GM19043 (cell line): ENCODE measurements around the gene TRAPPC1.

Experiments used
- ATAC-seq: cut with Tn5 transposase; IDR thresholded peaks from one replicate; pipeline ENCODE4 v1.9.1; 2021; ENCODE audit warnings: low read depth; ENCODE audit not compliant: unreplicated experiment

Gene TRAPPC1

GRCh38 chr17:7943291-7943690, 11.5 kb upstream of the TRAPPC1 start:
- ATAC-seq: no peak

DNA sequence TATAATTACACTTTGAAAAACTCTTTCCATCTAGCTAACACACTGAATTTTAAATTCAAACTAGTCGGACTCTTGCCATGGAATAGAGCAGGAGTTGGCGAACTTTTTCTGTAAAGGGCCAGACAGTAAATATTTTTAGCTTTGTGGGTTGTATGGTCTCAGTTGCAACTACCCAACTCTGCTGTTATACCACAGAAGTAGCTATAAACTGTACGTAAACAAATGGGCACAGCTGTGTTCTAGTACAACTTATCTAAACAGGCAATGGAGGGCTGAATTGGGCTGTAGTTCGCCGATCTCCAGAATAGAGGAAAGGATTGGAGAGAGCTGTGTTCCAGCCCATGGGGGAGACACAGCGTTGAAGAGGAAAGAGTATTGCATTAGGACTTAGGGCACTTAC, 9.0 kb upstream of the TRAPPC1 start:
- ATAC-seq: no peak

DNA sequence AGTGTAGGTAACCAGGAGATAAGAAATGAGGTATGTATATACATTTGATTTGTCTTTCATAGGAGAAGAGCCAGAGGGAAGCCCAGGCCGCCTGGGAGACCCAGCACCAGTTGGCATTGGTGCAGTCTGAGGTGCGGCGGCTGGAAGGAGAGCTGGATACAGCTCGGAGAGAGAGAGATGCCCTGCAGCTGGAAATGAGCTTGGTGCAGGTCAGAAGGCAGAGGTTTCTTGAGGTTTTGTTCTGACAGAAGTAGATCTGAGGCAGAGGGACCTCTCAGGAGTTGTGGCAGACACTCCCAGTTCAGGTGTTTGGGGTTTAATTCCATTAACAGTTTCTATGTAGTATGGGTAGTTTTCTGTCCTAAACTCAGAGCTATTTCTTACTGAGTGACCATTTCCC, 8.3 kb upstream of the TRAPPC1 start:
- no peak for ATAC-seq

GRCh38 chr17:7935859-7936258, 4.1 kb upstream of the TRAPPC1 start:
- no peak for ATAC-seq

DNA sequence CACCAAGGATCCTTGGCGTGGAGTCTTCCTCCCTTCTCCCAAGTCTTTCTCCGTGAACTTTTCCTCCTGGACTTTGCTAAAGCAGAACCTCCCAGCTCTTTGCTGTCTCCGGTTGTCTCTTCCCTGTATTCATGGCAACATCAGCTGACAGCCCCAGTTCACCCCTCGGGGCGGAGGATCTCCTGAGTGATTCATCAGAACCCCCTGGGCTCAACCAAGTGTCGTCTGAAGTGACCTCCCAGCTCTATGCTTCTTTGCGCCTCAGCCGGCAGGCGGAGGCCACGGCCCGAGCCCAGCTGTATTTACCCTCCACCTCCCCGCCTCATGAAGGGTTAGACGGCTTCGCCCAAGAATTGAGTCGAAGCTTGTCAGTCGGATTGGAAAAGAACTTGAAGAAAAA, 1.2 kb upstream of the TRAPPC1 start:
- no peak for ATAC-seq

- no peak for ATAC-seq
Measured at GRCh38 chr17:7932483-7932891, 741 bp upstream of the TRAPPC1 start.

DNA sequence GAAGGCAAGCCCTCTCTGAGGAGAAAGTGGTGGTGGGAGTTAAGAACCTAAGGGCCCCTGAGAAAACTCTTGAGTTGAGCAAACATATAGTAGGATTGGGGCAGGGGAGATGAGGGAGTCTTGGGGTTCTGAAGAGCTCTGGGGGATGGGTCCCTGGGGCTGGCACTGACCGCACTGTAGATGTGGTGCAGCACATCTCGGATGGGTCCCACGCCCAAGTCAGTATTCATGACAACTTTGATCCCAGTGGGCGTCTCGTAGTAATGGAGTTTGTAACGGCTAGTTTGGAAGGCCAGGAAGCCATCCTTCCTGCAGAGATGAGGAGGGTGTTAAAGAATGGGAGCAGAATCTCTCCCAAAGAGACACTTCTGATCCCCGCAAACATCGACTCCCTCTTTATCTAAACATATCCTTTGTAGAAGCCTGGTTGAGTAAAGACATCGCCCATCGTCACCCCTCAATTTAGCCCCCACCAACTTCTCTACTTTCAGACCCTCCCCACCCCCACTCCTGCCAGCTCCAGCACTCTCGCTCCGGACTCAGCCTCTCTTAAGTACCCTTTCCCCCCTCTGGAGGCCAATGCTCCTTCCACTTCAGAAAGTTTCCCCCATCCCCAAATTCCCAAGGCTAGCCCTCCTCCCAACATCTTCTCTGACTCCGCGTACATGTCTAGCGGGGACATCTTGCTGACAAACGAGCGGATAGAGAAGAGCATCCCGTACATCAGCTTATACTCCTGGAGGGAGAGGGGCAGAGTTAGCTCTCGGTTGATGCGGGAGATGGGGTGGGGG, 710 bp downstream of the TRAPPC1 start:
- ATAC-seq: no peak

DNA sequence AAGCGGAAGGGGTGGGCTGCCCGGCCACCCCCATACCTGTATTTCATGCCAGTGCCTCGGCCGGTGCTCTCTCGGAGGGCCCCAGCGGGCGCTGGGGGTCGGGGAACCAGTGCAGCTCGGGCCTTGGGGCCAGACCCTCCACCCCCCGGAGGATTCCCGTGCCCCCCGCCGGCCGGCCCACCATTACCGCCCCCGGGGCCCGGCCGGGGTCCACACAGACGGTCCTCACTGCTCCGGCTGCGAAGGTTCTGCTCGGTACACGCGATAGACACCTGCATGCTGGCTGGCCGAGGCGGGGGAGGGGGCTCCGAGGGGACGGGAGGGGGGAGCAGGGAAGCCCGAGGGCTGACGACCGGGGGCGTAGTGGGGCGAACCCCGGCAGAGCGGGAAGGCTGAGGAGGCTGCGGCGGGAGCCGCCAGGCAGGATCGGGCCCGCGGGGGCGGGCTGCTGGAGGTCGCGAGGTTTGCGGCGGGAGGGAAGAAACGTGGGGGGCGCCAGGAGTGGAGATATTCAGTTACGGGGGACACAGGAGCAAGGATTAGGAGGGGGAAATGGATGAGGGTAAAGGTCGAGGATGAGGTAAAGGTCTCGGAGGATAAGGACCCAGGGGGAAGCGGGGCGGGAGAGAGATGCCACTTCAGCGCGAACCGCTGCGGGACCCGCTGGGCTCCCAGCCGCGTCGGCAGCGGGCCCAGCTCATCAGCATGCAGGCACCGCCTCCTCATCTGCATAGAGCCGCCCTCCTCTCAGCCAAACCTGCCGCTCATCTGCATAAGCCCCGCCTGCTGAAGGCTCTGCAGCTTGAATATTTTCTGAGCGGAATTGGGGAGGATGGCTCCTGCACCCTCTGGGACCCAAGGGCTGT, 2.4 kb downstream of the TRAPPC1 start, which contains the start of gene KCNAB3:
Gene KCNAB3 (minus strand): TSS at position 699 of the 866 bp plus-strand sequence. CDS start 421 bp downstream, at position 278.
- ATAC-seq: no peak

- ATAC-seq: no peak
Measured at GRCh38 chr17:7927596-7927995, 4.2 kb downstream of the TRAPPC1 start.

DNA sequence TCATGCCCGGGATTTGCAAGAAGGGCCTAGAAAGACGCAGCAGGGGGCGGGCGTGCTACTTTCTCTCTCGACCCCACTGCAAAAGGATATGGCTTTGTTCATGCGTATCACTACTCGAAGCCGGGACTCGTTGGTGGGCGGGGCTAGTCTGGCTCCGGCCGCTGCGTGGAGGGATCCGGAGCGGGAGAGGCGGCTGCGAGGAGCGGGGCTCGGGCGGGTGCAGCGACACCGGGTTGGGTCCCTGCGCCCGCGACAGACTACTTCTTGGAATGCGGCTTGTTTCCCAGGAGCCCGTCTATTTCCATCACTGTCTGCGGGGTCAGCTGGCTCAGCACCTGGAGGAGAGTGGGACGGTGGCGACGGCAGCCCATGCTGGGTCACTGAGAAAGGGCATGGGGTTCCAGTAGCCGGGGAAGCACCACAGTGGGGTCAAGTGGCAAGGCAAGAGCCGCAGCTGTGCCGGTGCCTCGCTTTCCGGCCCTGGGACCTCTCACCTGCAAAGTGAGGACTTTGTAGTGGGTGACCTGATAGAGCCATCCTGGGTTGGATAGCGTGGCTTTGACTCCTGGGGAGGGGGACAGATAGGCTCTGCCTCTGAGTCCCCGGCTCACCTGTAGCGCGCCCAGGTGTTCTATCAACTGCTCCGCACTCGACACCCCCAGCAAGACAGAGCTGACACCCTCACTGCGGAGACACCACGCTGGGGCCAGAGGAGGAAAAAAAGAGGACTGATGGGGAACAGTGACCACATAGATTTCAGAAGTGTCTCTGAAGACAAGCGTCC, 8.7 kb downstream of the TRAPPC1 start:
- no peak for ATAC-seq

- ATAC-seq: no peak
Measured at GRCh38 chr17:7922269-7922844, 9.4 kb downstream of the TRAPPC1 start.

DNA sequence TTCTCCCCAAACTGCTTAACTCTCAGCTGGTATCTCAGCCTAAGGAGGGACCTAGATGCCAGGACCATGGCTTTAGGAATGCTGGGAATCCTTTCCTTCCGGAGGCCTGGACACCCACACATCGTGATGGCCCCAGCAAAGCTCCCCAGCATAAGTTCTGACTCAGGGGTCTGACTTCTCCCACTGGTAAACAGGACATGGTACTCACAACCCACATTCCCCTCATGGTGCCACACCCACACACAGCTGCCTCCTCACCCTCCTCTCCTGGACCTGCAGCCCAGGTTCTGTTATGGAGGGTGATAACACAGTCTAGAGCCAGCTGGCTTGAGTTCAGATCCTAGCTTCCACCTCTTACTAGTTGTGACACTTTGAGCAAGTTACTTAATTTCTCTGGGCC, 14.9 kb downstream of the TRAPPC1 start:
- no peak for ATAC-seq

DNA sequence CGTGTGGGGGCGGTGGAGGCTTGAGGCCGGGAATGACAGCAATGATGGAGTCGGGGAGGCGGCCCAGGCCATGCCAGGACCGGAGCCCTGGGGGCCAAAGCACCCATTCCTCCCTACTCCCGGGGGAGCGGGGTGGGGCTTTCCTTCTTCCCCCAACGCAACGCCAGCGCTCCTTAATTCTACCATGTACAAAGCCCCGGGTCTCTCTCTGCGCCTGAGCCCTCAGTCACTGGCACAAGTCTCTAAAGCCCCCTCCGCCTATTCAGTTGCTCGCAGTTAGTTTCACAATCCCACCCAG, 15.4 kb downstream of the TRAPPC1 start:
- no peak for ATAC-seq

- ATAC-seq: peak; percentile 41
Measured at GRCh38 chr17:7915611-7916384, 15.9 kb downstream of the TRAPPC1 start, which contains the start of gene RNF227. RNF227 (minus strand) TSS chr17:7916289; CDS start chr17:7916195, 94 bp downstream.

- ATAC-seq: no peak
Measured at GRCh38 chr17:7915179-7915610, 16.6 kb downstream of the TRAPPC1 start.

- ATAC-seq: no peak
Measured at GRCh38 chr17:7912927-7913524, 18.7 kb downstream of the TRAPPC1 start.

DNA sequence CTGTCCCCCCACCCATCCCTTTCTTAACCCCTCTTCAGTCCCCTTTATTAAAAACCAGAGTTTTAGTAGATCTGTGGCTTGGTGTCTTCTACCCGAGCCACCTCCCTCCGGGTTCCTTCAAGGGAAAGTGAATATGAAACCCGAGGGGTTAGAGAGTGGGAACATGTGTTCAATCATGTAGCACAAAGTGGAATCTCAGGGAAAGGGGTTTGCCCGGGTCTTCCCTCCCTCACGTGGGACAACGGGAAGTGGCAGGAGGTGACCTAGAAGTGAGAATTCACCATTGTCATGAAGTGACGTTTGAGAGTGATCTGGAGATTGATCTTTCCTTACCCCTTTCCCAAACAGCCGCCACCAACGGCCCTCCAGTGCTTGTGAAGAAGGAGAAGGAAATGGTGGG, 20.6 kb downstream of the TRAPPC1 start:
- no peak for ATAC-seq

DNA sequence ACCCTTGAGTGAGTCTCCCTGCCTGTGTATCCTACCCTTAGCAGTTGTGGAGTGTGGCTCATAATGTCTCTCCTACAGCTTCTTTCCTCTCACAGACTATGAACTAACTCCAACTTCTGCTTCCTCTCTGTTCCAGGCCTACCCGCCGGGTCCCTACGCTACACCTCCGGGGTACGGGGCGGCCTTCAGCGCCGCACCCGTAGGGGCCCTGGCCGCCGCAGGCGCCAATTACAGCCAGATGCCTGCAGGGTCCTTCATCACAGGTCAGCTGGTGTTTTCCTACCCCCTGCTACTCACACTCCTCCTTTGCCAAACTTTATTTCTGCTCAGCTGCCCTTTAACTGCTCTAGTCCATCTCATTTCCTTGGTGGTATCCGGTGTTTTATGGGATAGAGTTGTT, 21.0 kb downstream of the TRAPPC1 start:
- no peak for ATAC-seq

DNA sequence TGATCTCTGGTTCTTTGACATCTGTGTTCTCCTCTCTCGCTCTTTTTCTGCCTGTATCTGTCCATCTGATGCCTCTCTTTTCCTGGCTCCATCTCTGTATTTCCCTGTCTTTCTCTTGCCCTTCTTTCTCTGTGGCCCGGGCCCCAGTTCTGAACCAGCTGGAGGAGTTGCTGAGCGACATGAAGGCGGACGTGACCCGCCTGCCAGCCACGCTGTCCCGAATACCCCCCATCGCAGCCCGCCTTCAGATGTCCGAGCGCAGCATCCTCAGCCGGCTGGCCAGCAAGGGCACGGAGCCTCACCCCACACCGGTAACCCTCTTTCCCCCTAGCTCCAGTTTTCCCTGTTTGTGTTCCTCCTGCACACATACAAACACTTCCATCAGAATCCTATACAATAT, 21.5 kb downstream of the TRAPPC1 start:
- ATAC-seq: no peak
